Heart left ventricle (tissue), 13 donors: Measurements from ENCODE around the gene EGLN1.
"Not testable (repeated sequence)": the region's sequence is repeated elsewhere in the genome, so short reads cannot be mapped to it uniquely, and the experiment has no call there.

ENCODE experiments used
- CTCF ChIP-seq, 12 donors: fragments of 200-600 bp; sonication (generic) in 4 of 12; IDR thresholded peaks; one replicate each; pipeline versions ENCODE4 v1.5.0 to v1.8.0; 2018 to 2022; ENCODE audit warnings: antibody characterized with exemption in 12 of 12, mild to moderate bottlenecking in 5 of 12
- POLR2A ChIP-seq, 2 donors: fragments of 450-650 bp; IDR thresholded peaks; one replicate each; pipeline ENCODE4 v1.6.1; 2017; ENCODE audit warnings: antibody characterized with exemption in 2 of 2, mild to moderate bottlenecking in 2 of 2, moderate library complexity in 2 of 2
- donor health status: ischemic (EF 13 %, LVEDD 7.1; RV severe dilation, severe dysfunction).
- donor health status: DM: no; HTN: yes; CAD: no.
- donor health status: DM: no; HTN: no; CAD: no.
- donor health status: ischemic (EF 25% LVEDD 6.9; RV normal size, moderate dysfunction).
- donor health status: ischemic (EF 25% LVEDD 5.7; RV mildly dilated, moderate dysfunction).
- donor health status: ischemic (EF 35%, LVEDD 5.7; RV mildly dilated, moderate dysfunction).
- donor health status: nonischemic (EF 11% LVEDD 7.7; RV severe dilation, severe dysfunction).
- donor health status: DM: yes; HTN: yes; CAD: no.
- donor health status: PGD.
- donor health status: ischemic (EF 29% LVEDD 5.4; RV normal size, mild dysfunction).
- donor health status: nonischemic (EF 23%, LVEDD 6.1; RV moderate dilation, normal function).

DNA sequence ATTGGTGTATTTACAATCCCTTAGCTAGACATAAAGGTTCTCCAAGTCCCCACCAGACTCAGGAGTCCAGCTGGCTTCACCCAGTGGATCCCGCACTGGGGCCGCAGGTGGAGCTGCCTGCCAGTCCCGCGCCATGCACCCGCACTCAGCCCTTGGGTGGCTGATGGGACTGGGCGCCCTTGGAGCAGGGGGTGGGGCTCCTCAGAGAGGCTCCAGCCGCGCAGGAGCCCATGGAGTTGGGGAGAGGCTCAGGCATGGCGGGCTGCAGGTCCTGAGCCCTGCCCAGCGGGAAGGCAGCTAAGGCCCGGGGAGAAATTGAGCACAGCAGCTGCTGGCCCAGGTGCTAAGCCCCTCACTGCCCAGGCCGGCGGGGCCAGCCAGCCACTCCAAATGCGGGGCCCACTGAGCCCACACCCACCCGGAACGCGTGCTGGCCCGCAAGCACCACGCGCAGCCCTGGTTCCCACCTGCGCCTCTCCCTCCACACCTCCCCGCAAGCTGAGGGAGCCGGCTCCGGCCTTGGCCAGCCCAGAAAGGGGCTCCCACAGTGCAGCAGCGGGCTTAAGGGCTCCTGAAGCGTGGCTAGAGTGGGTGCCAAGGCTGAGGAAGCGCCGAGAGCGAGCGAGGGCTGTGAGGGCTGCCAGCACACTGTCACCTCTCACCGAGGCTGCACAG lies 8.7 kb upstream of the EGLN1 start:
- TF ChIP-seq POLR2A, CTCF (IDR thresholded peaks at IDR 0.05): not testable (repeated sequence)
